Loucy (cell line): ENCODE data around the gene AFG3L2.

ENCODE experiments used
- H2AFZ ChIP-seq: fragments of 200-600 bp; sonication (generic); 2 replicates; pipeline ENCODE4 v1.6.0; 2016; ENCODE audit warnings: antibody characterized with exemption, mild to moderate bottlenecking, low read length, moderate library complexity
- H3F3A ChIP-seq: fragments of 200-600 bp; 2 replicates; pipeline ENCODE4 v1.6.0; 2016; ENCODE audit warnings: antibody characterized with exemption, low read depth, mild to moderate bottlenecking
- H3K27me3 ChIP-seq: fragments of 200-600 bp; sonication (generic); 2 replicates; pipeline ENCODE4 v1.6.1; 2014; ENCODE audit warnings: low read length, mild to moderate bottlenecking; ENCODE audit not compliant: insufficient read depth, poor library complexity, severe bottlenecking
- H3K36me3 ChIP-seq: fragments of 200-600 bp; sonication (generic); 2 replicates; pipeline ENCODE4 v1.6.1; 2016; ENCODE audit warnings: low read length; ENCODE audit not compliant: insufficient read depth
- H3K4me1 ChIP-seq: fragments of 200-600 bp; sonication (generic); 2 replicates; pipeline ENCODE4 v1.5.1; 2014; ENCODE audit warnings: low read length, mild to moderate bottlenecking; ENCODE audit not compliant: insufficient read depth, poor library complexity, severe bottlenecking
- H3K4me2 ChIP-seq: fragments of 200-600 bp; sonication (generic); 2 replicates; pipeline ENCODE4 v1.6.0; 2014; ENCODE audit warnings: antibody characterized with exemption, low read length, low read depth, mild to moderate bottlenecking; ENCODE audit not compliant: poor library complexity, severe bottlenecking
- H3K4me3 ChIP-seq: fragments of 200-600 bp; sonication (generic); 2 replicates; pipeline ENCODE4 v1.5.1; 2014; ENCODE audit warnings: low read length, mild to moderate bottlenecking, mixed read lengths; ENCODE audit not compliant: poor library complexity, severe bottlenecking
- H3K79me2 ChIP-seq: fragments of 200-600 bp; sonication (generic); 2 replicates; pipeline ENCODE4 v1.6.1; 2014; ENCODE audit warnings: low read length; ENCODE audit not compliant: insufficient read depth
- H3K9ac ChIP-seq: fragments of 200-600 bp; sonication (generic); 2 replicates; pipeline ENCODE4 v1.6.0; 2014; ENCODE audit warnings: mild to moderate bottlenecking, low read depth, low read length, moderate library complexity; ENCODE audit not compliant: poor library complexity, severe bottlenecking
- H3K9me2 ChIP-seq: fragments of 200-600 bp; sonication (generic); replicated peaks from 2 replicates; pipeline ENCODE4 v1.6.1; 2016; ENCODE audit warnings: low read depth, low read length, mixed read lengths
- H3K9me3 ChIP-seq: fragments of 200-600 bp; sonication (generic); 2 replicates; pipeline ENCODE4 v1.6.1; 2014; ENCODE audit warnings: mild to moderate bottlenecking, antibody characterized with exemption, low read length, low read depth; ENCODE audit not compliant: insufficient read depth
- H4K20me1 ChIP-seq: fragments of 200-600 bp; sonication (generic); 2 replicates; pipeline ENCODE4 v1.6.0; 2014; ENCODE audit warnings: antibody characterized with exemption, low read length, mild to moderate bottlenecking; ENCODE audit not compliant: insufficient read depth, poor library complexity, severe bottlenecking
- EZH2phosphoT487 ChIP-seq: fragments of 200-600 bp; IDR thresholded peaks from 2 replicates; pipeline ENCODE4 v1.6.1; 2018; ENCODE audit warnings: antibody characterized with exemption, mild to moderate bottlenecking, moderate library complexity, borderline replicate concordance
- TF ChIP-seq, protein P1 (sequence below): fragments of 200-600 bp; sonication (generic); conservative IDR thresholded peaks from 2 replicates; pipeline ENCODE4 v1.5.1; 2014; ENCODE audit warnings: mild to moderate bottlenecking, antibody characterized with exemption, low read length

The AFG3L2 gene

GRCh38 chr18:12366379-12366778 lies 10.6 kb downstream of the AFG3L2 start:
- no peak overlapping the region for H3K9ac ChIP-seq
- no peaks in the 10 kb centered on the region for H3K9me3 ChIP-seq
- TF ChIP-seq, protein P1, sequence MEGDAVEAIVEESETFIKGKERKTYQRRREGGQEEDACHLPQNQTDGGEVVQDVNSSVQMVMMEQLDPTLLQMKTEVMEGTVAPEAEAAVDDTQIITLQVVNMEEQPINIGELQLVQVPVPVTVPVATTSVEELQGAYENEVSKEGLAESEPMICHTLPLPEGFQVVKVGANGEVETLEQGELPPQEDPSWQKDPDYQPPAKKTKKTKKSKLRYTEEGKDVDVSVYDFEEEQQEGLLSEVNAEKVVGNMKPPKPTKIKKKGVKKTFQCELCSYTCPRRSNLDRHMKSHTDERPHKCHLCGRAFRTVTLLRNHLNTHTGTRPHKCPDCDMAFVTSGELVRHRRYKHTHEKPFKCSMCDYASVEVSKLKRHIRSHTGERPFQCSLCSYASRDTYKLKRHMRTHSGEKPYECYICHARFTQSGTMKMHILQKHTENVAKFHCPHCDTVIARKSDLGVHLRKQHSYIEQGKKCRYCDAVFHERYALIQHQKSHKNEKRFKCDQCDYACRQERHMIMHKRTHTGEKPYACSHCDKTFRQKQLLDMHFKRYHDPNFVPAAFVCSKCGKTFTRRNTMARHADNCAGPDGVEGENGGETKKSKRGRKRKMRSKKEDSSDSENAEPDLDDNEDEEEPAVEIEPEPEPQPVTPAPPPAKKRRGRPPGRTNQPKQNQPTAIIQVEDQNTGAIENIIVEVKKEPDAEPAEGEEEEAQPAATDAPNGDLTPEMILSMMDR, result no peak
- TF ChIP-seq EZH2phosphoT487, result no peak
- H3K4me2 ChIP-seq, result no peak overlapping the region
- peaks cover 7% of the 10 kb centered on the region for H3K4me1 ChIP-seq
- peaks cover 65% of the 10 kb centered on the region; the same call in 1 of the 2 replicates for H3K36me3 ChIP-seq
- H2AFZ ChIP-seq, result no peak overlapping the region
- H3K9me2 ChIP-seq, result no peaks in the 10 kb centered on the region
- no peak overlapping the region for H3K4me3 ChIP-seq
- no peaks in the 10 kb centered on the region; the same call in 1 of the 2 replicates for H3F3A ChIP-seq
- peaks cover 47% of the 10 kb centered on the region for H3K79me2 ChIP-seq
- no peaks in the 10 kb centered on the region for H3K27me3 ChIP-seq
- peaks cover 25% of the 10 kb centered on the region for H4K20me1 ChIP-seq

DNA sequence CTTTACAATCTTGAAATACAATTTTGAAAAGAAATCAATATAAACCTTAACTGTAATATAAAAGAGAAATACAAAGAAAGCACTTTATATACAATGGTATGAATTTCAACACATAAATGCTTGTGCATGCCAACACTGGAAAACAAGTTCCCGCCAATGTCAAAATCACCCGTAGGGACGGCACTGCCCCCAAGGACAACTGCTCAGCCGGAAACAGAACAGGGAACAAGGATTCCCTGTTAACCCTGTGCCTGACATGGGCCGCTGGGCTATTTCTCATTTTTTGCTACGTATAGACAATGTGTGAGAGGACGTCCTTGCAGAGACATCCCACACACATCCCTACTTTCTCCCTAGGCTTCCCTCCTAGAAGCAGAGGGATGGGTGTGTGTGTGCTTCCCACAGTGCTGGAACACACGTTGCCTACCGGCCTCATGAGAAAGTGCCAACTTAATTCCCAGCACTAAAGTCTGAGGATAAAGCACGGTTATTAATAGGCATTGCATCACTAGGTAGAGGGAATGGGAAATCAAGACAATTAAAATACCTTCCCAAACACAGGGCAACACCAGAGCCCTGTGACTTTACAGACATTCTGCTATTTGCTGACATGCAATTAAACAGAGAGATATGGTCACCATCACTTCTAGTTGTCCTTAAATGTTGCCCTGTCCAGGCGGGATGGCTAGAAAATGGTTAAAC lies 14.4 kb downstream of the AFG3L2 start:
- no peak overlapping the region for H3K9ac ChIP-seq
- H2AFZ ChIP-seq, result no peak overlapping the region
- peaks cover 2% of the 10 kb centered on the region for H3K4me1 ChIP-seq
- peaks cover 86% of the 10 kb centered on the region for H3K36me3 ChIP-seq
- H3K9me2 ChIP-seq, result no peaks in the 10 kb centered on the region
- peaks cover 15% of the 10 kb centered on the region for H3K79me2 ChIP-seq
- H4K20me1 ChIP-seq, result peaks cover 5% of the 10 kb centered on the region
- no peaks in the 10 kb centered on the region for H3K9me3 ChIP-seq
- no peak overlapping the region for H3K4me3 ChIP-seq
- no peaks in the 10 kb centered on the region for H3K27me3 ChIP-seq
- H3F3A ChIP-seq, result no peaks in the 10 kb centered on the region
- H3K4me2 ChIP-seq, result no peak overlapping the region
- TF ChIP-seq, protein P1, result no peak
- TF ChIP-seq EZH2phosphoT487, result no peak

DNA sequence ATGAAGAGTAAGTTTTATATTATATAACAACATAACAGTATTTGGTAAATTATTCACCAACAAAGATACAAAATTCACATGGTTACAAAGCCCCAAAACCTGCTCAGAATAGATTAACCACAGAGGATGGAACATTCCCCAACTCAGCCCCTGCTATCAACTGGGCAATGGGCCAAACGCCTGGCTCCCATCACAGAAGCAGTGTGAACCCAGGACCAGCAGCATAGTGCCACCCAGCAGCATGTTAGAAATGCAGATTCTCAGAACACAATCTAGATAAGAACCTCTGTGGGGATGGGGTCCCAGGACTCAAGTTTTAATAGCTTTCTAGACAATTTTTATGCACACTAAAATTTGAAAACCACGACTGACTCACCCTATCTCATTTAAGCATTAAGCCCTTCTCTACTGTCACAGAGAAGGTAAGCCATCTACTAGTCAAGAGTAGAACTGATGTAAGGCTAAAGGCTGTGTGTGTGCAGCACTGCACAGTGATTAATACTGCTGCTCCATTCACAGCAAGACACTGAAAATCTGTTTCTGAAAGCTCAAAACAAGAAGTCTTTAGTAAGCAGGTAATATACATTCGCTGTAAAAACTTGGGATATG lies 15.2 kb downstream of the AFG3L2 start:
- Histone ChIP-seq H3K9me3 (no peaks in the 10 kb centered on the region), H3K79me2 (peaks cover 8% of the 10 kb centered on the region), H3K4me2 (no peak overlapping the region), H3K4me3 (no peak overlapping the region), H3K4me1 (peaks cover 2% of the 10 kb centered on the region), H4K20me1 (peaks cover 5% of the 10 kb centered on the region), H3K36me3 (peaks cover 86% of the 10 kb centered on the region), H3K9me2 (no peaks in the 10 kb centered on the region), H3F3A (no peaks in the 10 kb centered on the region), H3K27me3 (no peaks in the 10 kb centered on the region), H3K9ac (no peak overlapping the region), H2AFZ (no peak overlapping the region)
- TF ChIP-seq EZH2phosphoT487, result no peak
- TF ChIP-seq, protein P1, result no peak
